ENCODE measurements around the gene MYH16. TPM values are rescaled to one million over a fixed set of nuclear protein-coding genes. Genes with fewer than 3 reads are reported as not detected.
"Not testable (repeated sequence)": the region's sequence is repeated elsewhere in the genome, so short reads cannot be mapped to it uniquely, and the experiment has no call there.

MYH16 gene
- total RNA-seq, 2 donors from 2014 or later, result under 0.01 TPM; not detected in 1

DNA sequence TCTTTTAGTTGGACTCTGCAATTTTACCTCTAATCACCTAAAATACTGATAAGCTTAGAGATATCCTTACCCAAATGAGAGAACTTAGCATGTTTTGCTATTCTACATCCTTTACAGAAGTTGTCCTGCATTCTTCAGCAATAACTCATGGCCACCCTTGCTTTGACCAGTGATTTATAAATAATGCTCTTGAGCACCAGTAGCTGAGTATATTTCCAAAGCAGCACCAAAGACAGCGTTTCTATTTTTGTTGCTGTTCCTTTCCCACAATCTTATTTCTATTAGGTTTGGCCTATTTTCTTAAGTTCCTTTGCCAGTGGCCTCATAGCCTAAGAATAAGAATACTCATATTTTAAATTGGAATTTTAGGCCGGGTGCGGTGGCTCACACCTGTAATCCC is 68.0 kb downstream of the MYH16 start:
- 86 to 99% methylated on average over 3 of the region's 3 CpGs for WGBS, 2 donors
- intact Hi-C loops (cut with DNase I), result no loop called here
- H3K36me3 ChIP-seq (replicated peaks in 1 of 2; ENCODE audit: insufficient read depth in 1 of 2, low read depth in 2 of 2), result peaks cover 0 to 35% of the 10 kb centered on the region in 2 donors
- no peaks in the 10 kb centered on the region for H3K4me1 ChIP-seq
- no peak for TF ChIP-seq POLR2A (IDR thresholded peaks at IDR 0.05)
- TF ChIP-seq, protein P1, sequence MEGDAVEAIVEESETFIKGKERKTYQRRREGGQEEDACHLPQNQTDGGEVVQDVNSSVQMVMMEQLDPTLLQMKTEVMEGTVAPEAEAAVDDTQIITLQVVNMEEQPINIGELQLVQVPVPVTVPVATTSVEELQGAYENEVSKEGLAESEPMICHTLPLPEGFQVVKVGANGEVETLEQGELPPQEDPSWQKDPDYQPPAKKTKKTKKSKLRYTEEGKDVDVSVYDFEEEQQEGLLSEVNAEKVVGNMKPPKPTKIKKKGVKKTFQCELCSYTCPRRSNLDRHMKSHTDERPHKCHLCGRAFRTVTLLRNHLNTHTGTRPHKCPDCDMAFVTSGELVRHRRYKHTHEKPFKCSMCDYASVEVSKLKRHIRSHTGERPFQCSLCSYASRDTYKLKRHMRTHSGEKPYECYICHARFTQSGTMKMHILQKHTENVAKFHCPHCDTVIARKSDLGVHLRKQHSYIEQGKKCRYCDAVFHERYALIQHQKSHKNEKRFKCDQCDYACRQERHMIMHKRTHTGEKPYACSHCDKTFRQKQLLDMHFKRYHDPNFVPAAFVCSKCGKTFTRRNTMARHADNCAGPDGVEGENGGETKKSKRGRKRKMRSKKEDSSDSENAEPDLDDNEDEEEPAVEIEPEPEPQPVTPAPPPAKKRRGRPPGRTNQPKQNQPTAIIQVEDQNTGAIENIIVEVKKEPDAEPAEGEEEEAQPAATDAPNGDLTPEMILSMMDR (IDR thresholded peaks at IDR 0.05), result no peak
- ATAC-seq (no peak), DNase-seq (no peak)
- no peaks in the 10 kb centered on the region for H3K9me3 ChIP-seq
- no peaks in the 10 kb centered on the region for H3K27me3 ChIP-seq
- no peak overlapping the region for H3K27ac ChIP-seq
- H3K4me3 ChIP-seq, result no peak overlapping the region

DNA sequence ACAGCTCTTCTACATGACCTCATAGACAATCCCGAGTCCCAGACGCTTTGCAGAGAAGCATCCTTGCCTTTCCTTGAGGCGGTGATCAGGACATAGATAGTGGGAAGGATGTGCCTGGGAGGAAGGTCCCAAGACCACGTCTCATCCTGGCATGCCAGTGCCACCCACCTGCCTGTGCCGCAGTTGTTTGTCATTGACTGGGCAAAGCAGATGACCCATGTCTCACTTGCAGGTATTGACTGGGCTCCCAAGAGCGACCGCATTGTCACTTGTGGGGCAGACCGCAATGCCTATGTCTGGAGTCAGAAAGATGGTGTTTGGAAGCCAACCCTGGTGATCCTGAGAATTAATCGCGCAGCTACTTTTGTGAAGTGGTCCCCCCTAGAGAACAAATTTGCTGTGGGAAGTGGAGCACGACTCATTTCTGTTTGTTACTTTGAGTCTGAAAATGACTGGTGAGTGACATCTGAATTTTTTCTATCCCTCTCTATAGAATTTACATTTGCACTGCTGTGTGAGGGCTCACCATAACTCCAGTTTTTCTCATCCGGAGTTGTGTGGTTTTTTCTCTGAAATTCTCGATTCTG is 71.5 kb downstream of the MYH16 start:
- no peak overlapping the region for H3K27ac ChIP-seq
- 92 to 93% methylated on average over 10 to 13 of the region's 13 CpGs for WGBS, 2 donors
- DNase-seq, result no peak
- H3K4me3 ChIP-seq, result no peak overlapping the region
- intact Hi-C loops (cut with DNase I), result no loop called here
- peaks cover 0 to 35% of the 10 kb centered on the region in 2 donors for H3K36me3 ChIP-seq (replicated peaks in 1 of 2; ENCODE audit: insufficient read depth in 1 of 2, low read depth in 2 of 2)
- H3K27me3 ChIP-seq, result no peaks in the 10 kb centered on the region
- no peaks in the 10 kb centered on the region for H3K4me1 ChIP-seq
- H3K9me3 ChIP-seq, result no peaks in the 10 kb centered on the region
- no peak for TF ChIP-seq POLR2A (IDR thresholded peaks at IDR 0.05)
- no peak for ATAC-seq

DNA sequence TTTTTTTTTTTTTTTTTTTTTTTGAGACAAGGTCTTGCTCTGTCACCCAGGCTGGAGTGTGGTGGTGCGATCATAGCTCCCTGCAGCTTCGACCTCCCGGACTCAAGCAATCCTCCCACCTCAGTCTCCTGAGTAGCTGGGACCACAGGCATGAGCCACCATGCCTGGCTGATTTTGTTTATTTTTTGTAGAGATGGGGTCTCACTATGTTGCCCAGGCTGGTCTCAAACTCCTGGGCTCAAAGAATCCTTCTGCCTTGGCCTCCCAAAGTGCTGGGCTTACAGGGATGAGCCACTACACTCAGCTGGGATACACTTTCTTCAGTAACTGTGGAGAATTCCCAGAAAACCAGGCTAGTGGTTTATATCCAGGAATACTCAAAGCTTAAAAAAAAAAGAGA is 78.0 kb downstream of the MYH16 start:
- H3K4me1 ChIP-seq; ATAC-seq; H3K27ac ChIP-seq; DNase-seq; H3K4me3 ChIP-seq; H3K9me3 ChIP-seq; intact Hi-C loops (cut with DNase I); H3K27me3 ChIP-seq: not testable (repeated sequence)
- H3K36me3 ChIP-seq (replicated peaks in 1 of 2; ENCODE audit: insufficient read depth in 1 of 2, low read depth in 2 of 2), result peaks cover 16 to 38% of the 10 kb centered on the region in 2 donors
- WGBS, 2 donors, result 92 to 100% methylated on average over 3 of the region's 3 CpGs

DNA sequence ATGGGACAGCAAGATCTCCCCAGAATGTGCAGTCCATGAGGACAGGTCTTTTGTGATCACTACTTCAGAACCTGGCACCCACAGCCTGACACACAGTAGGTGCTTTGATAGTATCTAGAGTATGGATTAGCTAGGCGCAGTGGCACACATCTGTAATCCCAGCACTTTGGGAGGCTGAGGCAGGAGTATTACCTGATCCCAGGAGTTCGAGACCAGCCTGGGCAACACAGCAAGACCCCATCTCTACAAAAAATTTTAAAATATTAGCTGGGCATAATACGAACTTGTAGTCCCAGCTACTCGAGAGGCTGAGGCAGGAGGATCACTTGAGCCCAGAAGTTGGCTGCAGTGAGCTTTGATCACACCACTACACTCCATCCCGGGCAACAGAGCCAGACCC is 79.6 kb downstream of the MYH16 start:
- Histone ChIP-seq H3K4me1 (no peaks in the 10 kb centered on the region), H3K36me3 (replicated peaks in 1 of 2; ENCODE audit: insufficient read depth in 1 of 2, low read depth in 2 of 2) (peaks cover 16 to 42% of the 10 kb centered on the region in 2 donors), H3K4me3 (no peak overlapping the region), H3K9me3 (no peaks in the 10 kb centered on the region), H3K27me3 (no peaks in the 10 kb centered on the region), H3K27ac (no peak overlapping the region)
- no peak for DNase-seq
- TF ChIP-seq POLR2A (IDR thresholded peaks at IDR 0.05), result no peak
- TF ChIP-seq, protein P1 (IDR thresholded peaks at IDR 0.05), result no peak
- ATAC-seq, result no peak
- 96 to 98% methylated on average over 5 of the region's 5 CpGs for WGBS, 2 donors
- intact Hi-C loops (cut with DNase I), result no loop called here

DNA sequence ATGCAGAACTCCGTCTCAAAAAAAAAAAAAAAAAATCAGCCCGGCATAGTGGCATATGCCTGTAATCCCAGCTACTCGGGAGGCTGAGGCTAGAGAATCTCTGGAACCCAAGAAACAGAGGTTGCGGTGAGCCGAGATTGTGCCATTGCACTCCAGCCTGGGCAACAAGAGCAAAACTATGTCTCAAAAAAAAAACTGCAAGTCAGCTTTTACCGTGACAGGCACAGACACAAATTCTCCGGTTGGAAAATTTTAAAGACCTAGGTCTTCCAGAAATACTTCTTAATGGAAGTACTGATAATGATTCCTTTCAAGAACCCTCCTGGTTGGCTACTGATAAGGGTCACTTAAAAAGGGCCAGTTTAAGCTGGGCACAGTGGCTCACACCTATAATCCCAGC is 82.5 kb downstream of the MYH16 start:
- ATAC-seq, result no peak
- Histone ChIP-seq H3K36me3 (replicated peaks in 1 of 2; ENCODE audit: insufficient read depth in 1 of 2, low read depth in 2 of 2) (peaks cover 22 to 45% of the 10 kb centered on the region in 2 donors), H3K4me1 (no peaks in the 10 kb centered on the region), H3K4me3 (no peak overlapping the region), H3K9me3 (no peaks in the 10 kb centered on the region), H3K27me3 (no peaks in the 10 kb centered on the region), H3K27ac (no peak overlapping the region)
- TF ChIP-seq, protein P1 (IDR thresholded peaks at IDR 0.05), result no peak
- no peak for TF ChIP-seq POLR2A (IDR thresholded peaks at IDR 0.05)
- intact Hi-C loops (cut with DNase I), result no loop called here
- 94 to 96% methylated on average over 6 to 7 of the region's 7 CpGs for WGBS, 2 donors
- no peak for DNase-seq

All from body of pancreas (tissue), 4 donors.